ENCODE data around the gene NIT1. TPM values are rescaled to one million over a fixed set of nuclear protein-coding genes. Genes with fewer than 3 reads are reported as not detected.

NIT1 gene
- total and polyA plus RNA-seq, 2 of the 8 experiments (the other 6 are each of a cell fraction or from before 2014, with no cell fraction given): 33.0 to 40.4 TPM

GRCh38 chr1:161106431-161106830, 11.5 kb upstream of the NIT1 start:
- Histone ChIP-seq H3K4ac (replicated peaks; ENCODE audit: insufficient read length, low read depth, low read length) (no peak overlapping the region), H3K27ac (ENCODE audit: low read depth, low read length) (no peak overlapping the region), H3K9me3 (ENCODE audit: insufficient read depth in 2 of 2, low read depth in 1 of 2, low read length in 1 of 2) (no peaks in the 10 kb centered on the region), H2BK15ac (ENCODE audit: low read length) (no peak overlapping the region), H3K4me2 (ENCODE audit: insufficient read depth in 1 of 2, low read depth in 2 of 2, low read length in 2 of 2) (no peak overlapping the region), H3K23ac (ENCODE audit: insufficient read length) (no peak overlapping the region), H3K4me1 (replicated peaks in 1 of 4; ENCODE audit: control insufficient read depth in 3 of 4, insufficient read depth in 4 of 4, low read length in 3 of 4) (no peaks in the 10 kb centered on the region), H3K14ac (ENCODE audit: insufficient read length) (no peak overlapping the region), H3K56ac (replicated peaks; ENCODE audit: insufficient read length, low read depth, low read length) (no peak overlapping the region), H3K23me2 (ENCODE audit: low read depth, low read length) (no peaks in the 10 kb centered on the region), H4K91ac (replicated peaks; ENCODE audit: insufficient read length, low read length) (no peak overlapping the region), H3K79me1 (ENCODE audit: low read depth, low read length) (no peaks in the 10 kb centered on the region; the same call in 1 of the 2 replicates), H2BK5ac (ENCODE audit: low read depth, low read length) (no peak overlapping the region), H2BK120ac (replicated peaks; ENCODE audit: low read depth, low read length) (no peak overlapping the region), H4K8ac (ENCODE audit: extremely low read depth, insufficient read depth, low read length) (no peak overlapping the region), H3K9ac (replicated peaks in 1 of 4; ENCODE audit: extremely low read depth in 1 of 4, low read depth in 3 of 4, low read length in 3 of 4) (no peak overlapping the region), H2BK12ac (ENCODE audit: low read depth, low read length) (no peak overlapping the region), H4K5ac (ENCODE audit: insufficient read length, low read depth, low read length) (no peak overlapping the region), H3K36me3 (ENCODE audit: control insufficient read depth in 2 of 4, insufficient read depth in 4 of 4, low read length in 3 of 4) (peaks cover 0 to 10% (median 5%) of the 10 kb centered on the region in 4 experiments; a peak in 5 of 8 replicates), H2AFZ (ENCODE audit: low read length) (no peak overlapping the region), H4K20me1 (replicated peaks in 1 of 2; ENCODE audit: control insufficient read depth in 1 of 2, insufficient read depth in 2 of 2, low read length in 2 of 2) (no peaks in the 10 kb centered on the region), H3K4me3 (ENCODE audit: extremely low read depth in 1 of 4, insufficient read depth in 2 of 4, low read depth in 3 of 4, low read length in 4 of 4) (no peak overlapping the region), H2AK5ac (ENCODE audit: low read depth, low read length) (no peak overlapping the region), H2BK20ac (ENCODE audit: low read length) (no peak overlapping the region), H3K18ac (ENCODE audit: extremely low read depth, low read length) (no peak overlapping the region), H3K27me3 (replicated peaks in 1 of 4; ENCODE audit: control insufficient read depth in 3 of 4, extremely low read depth in 1 of 4, insufficient read depth in 3 of 4, low read length in 3 of 4) (no peaks in the 10 kb centered on the region), H3K79me2 (ENCODE audit: control insufficient read depth in 1 of 2, insufficient read depth in 2 of 2, low read length in 2 of 2) (peaks cover 0 to 19% of the 10 kb centered on the region in 2 experiments; a peak in 1 of 4 replicates)
- WGBS, 2 experiments (ENCODE audit: extremely low coverage in 1 of 2, insufficient coverage in 1 of 2, insufficient read length in 1 of 2, insufficient replicate concordance in 2 of 2, low coverage in 1 of 2, low lambda C conversion rate in 2 of 2, missing lambda C conversion rate in 1 of 2): 94% methylated on average over 1 of the region's 1 CpG; no CpG with 5 or more reads in 1 of the 2 experiments
- FAIRE-seq: no peak
- DNase-seq (ENCODE audit: low read depth in 1 of 2, low spot score in 2 of 2): no peak
- CTCF ChIA-PET (ENCODE audit: partially characterized antibody): interaction anchor here (0.7 to 2.8 kb wide), 4 partner anchors 9 to 49 kb away, joined by 3 to 10 read pairs (median 6); partner anchors contain the start of gene KLHDC9
- POLR2A ChIA-PET (ENCODE audit: partially characterized antibody): interaction anchor here (1.8 kb wide), 1 partner anchor 11 kb away, joined by 4 read pairs; no protein-coding TSS in a partner anchor
- TF ChIP-seq EZH2 (IDR thresholded peaks at IDR 0.05; ENCODE audit: low read depth, low read length, severe bottlenecking) (no peak), JUND (IDR thresholded peaks at IDR 0.05; ENCODE audit: low read length) (no peak), HDAC6 (IDR thresholded peaks at IDR 0.05; ENCODE audit: low read depth, low read length) (no peak), TBP (IDR thresholded peaks at IDR 0.05; ENCODE audit: low read depth, low read length) (no peak), KDM1A (IDR thresholded peaks at IDR 0.05; ENCODE audit: borderline replicate concordance, low read length) (no peak), ASH2L (IDR thresholded peaks at IDR 0.05; ENCODE audit: low read length) (no peak), KDM5A (IDR thresholded peaks at IDR 0.05; ENCODE audit: low read length) (no peak), SP2 (IDR thresholded peaks at IDR 0.05; ENCODE audit: low read length) (no peak), BCL11A (IDR thresholded peaks at IDR 0.05; ENCODE audit: low read depth in 2 of 2, low read length in 2 of 2) (no peak), PHF8 (conservative IDR thresholded peaks at IDR 0.05; ENCODE audit: low read depth, low read length) (no peak), CHD1 (IDR thresholded peaks at IDR 0.05; ENCODE audit: low read depth, low read length) (no peak), EGR1 (IDR thresholded peaks at IDR 0.05; ENCODE audit: borderline replicate concordance, low read depth, low read length) (no peak), BACH1 (IDR thresholded peaks at IDR 0.05; ENCODE audit: low read length) (no peak), KDM4A (IDR thresholded peaks at IDR 0.05; ENCODE audit: low read depth, low read length, severe bottlenecking) (no peak), RFX5 (IDR thresholded peaks at IDR 0.05; ENCODE audit: borderline replicate concordance, low read depth, low read length) (no peak), TEAD4 (IDR thresholded peaks at IDR 0.05; ENCODE audit: low read depth, low read length) (no peak)

All from H1 (cell line).